GM21423 (cell line): ENCODE data around the gene RYR3.

Experiments
- ATAC-seq: cut with Tn5 transposase; IDR thresholded peaks from one replicate; pipeline ENCODE4 v1.9.1; 2021; ENCODE audit warnings: mild to moderate bottlenecking, moderate library complexity; ENCODE audit not compliant: unreplicated experiment

RYR3 gene

GRCh38 chr15:33494306-33494705, 183.5 kb downstream of the RYR3 start:
- no peak for ATAC-seq

- ATAC-seq, result no peak
Measured at GRCh38 chr15:33500432-33501195, 189.8 kb downstream of the RYR3 start.

- ATAC-seq, result no peak
Measured at GRCh38 chr15:33503681-33504080, 192.9 kb downstream of the RYR3 start.

GRCh38 chr15:33506781-33507296, 196.1 kb downstream of the RYR3 start:
- ATAC-seq, result no peak

- no peak for ATAC-seq
Measured at GRCh38 chr15:33508703-33509102, 197.9 kb downstream of the RYR3 start.

- ATAC-seq, result no peak
Measured at GRCh38 chr15:33515121-33515520, 204.4 kb downstream of the RYR3 start.

- ATAC-seq, result no peak
Measured at GRCh38 chr15:33516563-33516962, 205.8 kb downstream of the RYR3 start.

GRCh38 chr15:33517944-33518343, 207.2 kb downstream of the RYR3 start:
- no peak for ATAC-seq

- ATAC-seq, result no peak
Measured at GRCh38 chr15:33518421-33518820, 207.7 kb downstream of the RYR3 start.

- no peak for ATAC-seq
Measured at GRCh38 chr15:33524274-33524673, 213.5 kb downstream of the RYR3 start.

GRCh38 chr15:33526532-33526931, 215.8 kb downstream of the RYR3 start:
- ATAC-seq, result no peak

GRCh38 chr15:33533197-33533596, 222.4 kb downstream of the RYR3 start:
- no peak for ATAC-seq

- ATAC-seq, result no peak
Measured at GRCh38 chr15:33534642-33535041, 223.9 kb downstream of the RYR3 start.

GRCh38 chr15:33535135-33535534, 224.4 kb downstream of the RYR3 start:
- no peak for ATAC-seq

- ATAC-seq, result no peak
Measured at GRCh38 chr15:33539825-33540573, 229.2 kb downstream of the RYR3 start.

GRCh38 chr15:33543957-33544356, 233.2 kb downstream of the RYR3 start:
- no peak for ATAC-seq

- no peak for ATAC-seq
Measured at GRCh38 chr15:33545866-33546265, 235.1 kb downstream of the RYR3 start.

- ATAC-seq, result no peak
Measured at GRCh38 chr15:33547876-33548275, 237.1 kb downstream of the RYR3 start.

GRCh38 chr15:33551860-33552259, 241.1 kb downstream of the RYR3 start:
- no peak for ATAC-seq

GRCh38 chr15:33553157-33553556, 242.4 kb downstream of the RYR3 start:
- ATAC-seq, result no peak

GRCh38 chr15:33559207-33559890, 248.6 kb downstream of the RYR3 start:
- ATAC-seq, result no peak

- no peak for ATAC-seq
Measured at GRCh38 chr15:33561407-33561806, 250.6 kb downstream of the RYR3 start.
